A673 (cell line): Measurements from ENCODE around the gene HAP1. TPM values are rescaled to one million over a fixed set of nuclear protein-coding genes. Genes with fewer than 3 reads are reported as not detected.

Source experiments
- BruUV-seq: library from RNA; stranded (reverse); fragments of 400-500 nt; replicated peaks from 2 replicates; lab custom pipeline; 2021; lab: Mats Ljungman, UMichigan
- CTCF ChIA-PET: fragments of 300-600 bp; sonication (Branson Sonifier 250); formaldehyde crosslinking; loops from one replicate; lab custom pipeline; 2022; ENCODE audit warnings: antibody characterized with exemption; lab: Charles Lee
- POLR2A ChIA-PET: fragments of 300-600 bp; sonication (Branson Sonifier 250); formaldehyde crosslinking; loops from one replicate; lab custom pipeline; 2022; ENCODE audit warnings: antibody characterized with exemption; ENCODE audit not compliant: low non-redundant PET; lab: Charles Lee
- DNase-seq: peaks from one replicate; pipeline ENCODE4 v3.0.0-alpha.2; 2015; ENCODE audit warnings: low spot score
- H3K27ac ChIP-seq: fragments of 200-600 bp; sonication (generic); 2 replicates; pipeline ENCODE4 v1.5.1; 2016; ENCODE audit warnings: mixed run types, low read depth, mild to moderate bottlenecking, mixed read lengths, antibody characterized with exemption, low read length; ENCODE audit not compliant: poor library complexity, severe bottlenecking
- H3K27me3 ChIP-seq: fragments of 200-600 bp; sonication (generic); replicated peaks from 2 replicates; pipeline ENCODE4 v1.6.1; 2017; ENCODE audit warnings: mixed run types, low read depth, mild to moderate bottlenecking, mixed read lengths, antibody characterized with exemption, low read length; ENCODE audit not compliant: insufficient read depth, poor library complexity
- H3K36me3 ChIP-seq: fragments of 200-600 bp; sonication (generic); 2 replicates; pipeline ENCODE4 v1.6.1; 2016; ENCODE audit warnings: mixed run types, mild to moderate bottlenecking, mixed read lengths, antibody characterized with exemption, low read length; ENCODE audit not compliant: insufficient read depth, poor library complexity, severe bottlenecking
- H3K4me1 ChIP-seq: fragments of 200-600 bp; sonication (generic); 2 replicates; pipeline ENCODE4 v1.6.1; 2017; ENCODE audit warnings: mixed run types, mild to moderate bottlenecking, mixed read lengths, antibody characterized with exemption, low read length; ENCODE audit not compliant: insufficient read depth, poor library complexity, severe bottlenecking
- H3K4me3 ChIP-seq: fragments of 200-600 bp; sonication (generic); 2 replicates; pipeline ENCODE4 v1.5.1; 2016; ENCODE audit warnings: low read depth, mixed run types, mild to moderate bottlenecking, mixed read lengths, low read length; ENCODE audit not compliant: poor library complexity, severe bottlenecking
- H3K9me3 ChIP-seq: fragments of 200-600 bp; sonication (generic); 2 replicates; pipeline ENCODE4 v1.6.1; 2016; ENCODE audit warnings: mixed run types, low read depth, mild to moderate bottlenecking, mixed read lengths, antibody characterized with exemption, low read length; ENCODE audit not compliant: poor library complexity, severe bottlenecking
- CTCF ChIP-seq: fragments of 300-800, 200-600 bp; sonication (generic); conservative IDR thresholded peaks from 2 replicates; pipeline ENCODE4 v1.5.1; 2017; ENCODE audit warnings: low read depth, mild to moderate bottlenecking, antibody characterized with exemption, low read length, moderate library complexity, mixed read lengths
- EZH2 ChIP-seq: fragments of 200-600 bp; sonication (generic); IDR thresholded peaks from 2 replicates; pipeline ENCODE4 v1.6.1; 2017; ENCODE audit warnings: borderline replicate concordance, low read depth, mild to moderate bottlenecking, mixed read lengths, antibody characterized with exemption, low read length; ENCODE audit not compliant: poor library complexity, severe bottlenecking
- intact Hi-C: fragments of 100-400 bp; cut with micrococcal nuclease; formaldehyde crosslinking; loops from one replicate; pipeline ENCODE4 v1.10.0; 2022; ENCODE audit not compliant: unreplicated experiment
- total RNA-seq: library from RNA; stranded (reverse); gene quantifications from 2 replicates; pipeline ENCODE4 v1.2.3, GENCODE V29; 2021

The HAP1 gene
- total RNA-seq, 1 experiment from 2014 or later = 1.4 TPM

GRCh38 chr17:41775394-41776226 lies 41.2 kb upstream of the HAP1 start:
- no peaks in the 10 kb centered on the region for H3K27me3 ChIP-seq
- BruUV-seq = no TSS peak
- no peak for DNase-seq
- no peak overlapping the region for H3K27ac ChIP-seq
- H3K36me3 ChIP-seq = no peaks in the 10 kb centered on the region
- no peak overlapping the region for H3K4me3 ChIP-seq
- H3K9me3 ChIP-seq = no peaks in the 10 kb centered on the region
- no peaks in the 10 kb centered on the region for H3K4me1 ChIP-seq
- no peak for TF ChIP-seq CTCF
- no peak for TF ChIP-seq EZH2
- POLR2A ChIA-PET = no interaction called here
- intact Hi-C loops = no loop called here
- CTCF ChIA-PET = no interaction called here

- POLR2A ChIA-PET = no interaction called here
- intact Hi-C loops = no loop called here
- DNase-seq = no peak
Observed at GRCh38 chr17:41773731-41774193, 39.3 kb upstream of the HAP1 start.

GRCh38 chr17:41773190-41773588 lies 38.7 kb upstream of the HAP1 start:
- CTCF ChIA-PET = no interaction called here
- no peaks in the 10 kb centered on the region for H3K4me1 ChIP-seq
- no peaks in the 10 kb centered on the region for H3K36me3 ChIP-seq
- H3K4me3 ChIP-seq = no peak overlapping the region
- TF ChIP-seq EZH2 = no peak
- TF ChIP-seq CTCF = no peak
- POLR2A ChIA-PET = no interaction called here
- intact Hi-C loops = no loop called here
- H3K27ac ChIP-seq = no peak overlapping the region
- H3K27me3 ChIP-seq = no peaks in the 10 kb centered on the region
- no peaks in the 10 kb centered on the region for H3K9me3 ChIP-seq
- no TSS peak for BruUV-seq
- DNase-seq = peak; percentile 14

More at GRCh38 chr17:41773731-41774193, 39.3 kb upstream of the HAP1 start:
- TF ChIP-seq EZH2 (no peak), CTCF (no peak)
- no peak overlapping the region for H3K4me3 ChIP-seq
- H3K4me1 ChIP-seq = no peaks in the 10 kb centered on the region
- H3K27me3 ChIP-seq = no peaks in the 10 kb centered on the region
- CTCF ChIA-PET = no interaction called here
- no peak overlapping the region for H3K27ac ChIP-seq
- no peaks in the 10 kb centered on the region for H3K36me3 ChIP-seq
- no peaks in the 10 kb centered on the region for H3K9me3 ChIP-seq
- no TSS peak for BruUV-seq
